ENCODE data around the gene ATF6B. TPM values are rescaled to one million over a fixed set of nuclear protein-coding genes. Genes with fewer than 3 reads are reported as not detected.
A peak's percentile ranks its signal among the peaks of the same experiment; 100 is the strongest.

ATF6B gene
- total RNA-seq, 1 donor from 2014 or later, result 15.4 TPM

DNA sequence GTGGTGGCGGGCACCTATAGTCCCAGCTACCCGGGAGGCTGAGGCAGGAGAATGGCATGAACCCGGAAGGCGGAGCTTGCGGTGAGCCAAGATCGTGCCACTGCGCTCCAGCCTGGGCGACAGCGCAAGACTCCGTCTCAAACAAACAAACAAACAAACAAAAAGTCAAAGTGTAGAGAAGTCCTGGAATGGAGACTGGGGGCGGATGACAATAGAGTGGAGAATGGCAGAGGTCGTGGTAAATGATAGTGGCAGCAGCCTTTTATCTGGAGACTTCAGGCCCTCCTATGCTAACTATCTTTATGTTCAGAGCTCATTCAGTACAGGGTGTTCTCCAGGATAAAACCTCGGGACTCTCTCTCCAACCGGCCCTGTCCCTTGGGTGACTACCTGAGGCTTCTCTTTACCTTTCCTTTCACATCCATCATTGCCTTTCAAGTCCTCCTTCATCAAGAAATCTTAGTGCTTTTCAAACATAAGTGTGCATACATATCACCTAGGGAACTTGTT, 3.4 kb upstream of the ATF6B start:
- no peak for DNase-seq

DNA sequence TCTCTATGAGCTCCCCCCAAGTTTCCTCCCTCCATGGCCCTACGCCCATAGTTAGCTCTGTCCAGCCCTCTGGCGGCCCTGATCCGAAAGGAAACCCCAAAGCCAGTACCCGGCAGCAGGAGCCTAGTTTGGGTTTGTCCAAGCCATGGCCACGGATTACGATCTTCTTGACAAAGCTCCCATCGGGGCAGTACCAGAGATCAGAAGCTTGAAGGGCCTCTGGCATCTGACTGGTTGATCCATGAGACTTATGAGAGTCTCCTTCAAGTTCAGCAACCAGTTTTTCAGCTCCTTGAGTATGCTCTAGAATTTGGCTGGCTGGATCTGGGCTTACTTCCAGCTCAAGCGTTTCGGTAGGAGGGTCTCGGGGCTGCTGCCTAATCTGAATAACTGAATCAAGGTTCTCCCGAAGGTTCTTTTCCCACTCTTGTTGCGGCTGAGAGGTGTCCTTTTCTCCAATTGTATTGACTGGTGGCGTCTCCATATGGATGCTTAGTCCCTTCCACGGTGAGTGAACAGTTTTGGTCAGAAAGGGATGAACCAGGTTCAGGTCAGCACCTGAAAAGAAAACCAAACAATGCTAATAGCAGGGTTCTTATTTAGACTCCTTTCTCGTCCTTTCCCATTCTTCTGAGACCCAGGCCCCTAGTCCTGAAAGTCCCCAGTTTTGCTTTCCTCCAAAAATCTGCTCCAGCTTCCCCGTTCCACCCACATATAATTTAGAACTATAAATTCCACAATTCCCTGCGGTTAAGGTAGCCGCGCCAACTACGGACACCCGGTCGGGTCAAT, 1.4 kb upstream of the ATF6B start:
- DNase-seq, result no peak

DNA sequence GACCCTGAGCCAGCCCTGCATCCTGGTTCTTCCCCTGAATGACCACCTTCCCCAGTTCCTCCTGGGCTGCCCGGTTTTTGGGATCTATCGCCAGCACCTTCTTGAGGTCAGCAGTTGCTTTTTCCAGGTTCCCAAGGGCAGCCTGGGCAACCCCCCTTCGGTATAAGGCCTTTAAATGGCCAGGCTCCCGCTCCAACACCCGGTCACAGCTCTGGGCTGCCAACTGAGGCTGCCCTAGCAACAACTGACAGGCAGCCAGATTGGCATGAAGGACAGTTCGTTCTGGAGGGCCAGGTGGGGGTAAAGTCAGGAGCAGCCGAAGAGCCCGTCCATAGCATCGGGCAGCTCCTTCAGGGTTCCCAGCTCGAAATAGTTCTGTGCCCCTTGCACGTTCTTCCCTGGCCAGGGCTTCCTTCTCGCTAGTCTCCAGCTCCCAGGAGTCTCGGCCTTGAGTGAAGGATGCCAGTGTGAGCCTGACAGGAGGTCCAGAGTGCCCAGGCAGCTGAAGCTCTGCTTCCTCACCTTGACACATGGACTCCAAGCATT, 778 bp upstream of the ATF6B start:
- no peak for DNase-seq

DNA sequence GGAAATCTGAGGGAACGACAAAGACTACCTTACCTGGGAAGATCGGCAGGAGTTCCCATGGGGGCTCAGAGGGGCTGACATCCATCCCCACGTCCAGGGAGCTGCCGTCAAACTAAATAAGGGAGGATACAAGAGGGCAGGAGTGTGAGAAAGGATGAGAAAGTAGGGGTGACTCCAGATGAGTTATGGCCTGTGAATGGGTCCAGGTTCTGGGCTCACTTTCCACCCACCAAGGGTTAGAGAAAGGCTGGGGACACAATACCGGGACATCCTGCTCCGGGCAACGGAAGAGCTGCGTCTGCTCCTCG, 683 bp downstream of the ATF6B start:
- no peak for DNase-seq

DNA sequence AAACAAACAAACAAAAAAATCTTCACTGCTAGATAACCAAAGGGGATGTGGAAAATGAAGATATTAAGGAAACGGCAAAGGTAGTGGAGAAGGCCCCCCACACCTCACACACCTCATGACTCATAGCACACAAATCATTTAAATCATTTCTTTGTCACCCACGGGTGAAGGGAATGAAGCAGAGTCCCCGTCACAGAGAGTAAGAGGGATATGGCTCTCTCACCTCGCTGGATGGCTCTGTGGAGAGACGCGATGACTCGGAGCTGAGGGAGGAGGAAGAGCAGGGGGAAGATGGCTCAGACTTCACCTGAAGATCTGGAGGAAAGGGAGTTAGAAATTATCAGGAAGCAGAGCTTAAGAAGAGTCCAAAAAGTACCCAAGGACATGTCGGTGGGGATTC, 1.2 kb downstream of the ATF6B start:
- no peak for DNase-seq

DNA sequence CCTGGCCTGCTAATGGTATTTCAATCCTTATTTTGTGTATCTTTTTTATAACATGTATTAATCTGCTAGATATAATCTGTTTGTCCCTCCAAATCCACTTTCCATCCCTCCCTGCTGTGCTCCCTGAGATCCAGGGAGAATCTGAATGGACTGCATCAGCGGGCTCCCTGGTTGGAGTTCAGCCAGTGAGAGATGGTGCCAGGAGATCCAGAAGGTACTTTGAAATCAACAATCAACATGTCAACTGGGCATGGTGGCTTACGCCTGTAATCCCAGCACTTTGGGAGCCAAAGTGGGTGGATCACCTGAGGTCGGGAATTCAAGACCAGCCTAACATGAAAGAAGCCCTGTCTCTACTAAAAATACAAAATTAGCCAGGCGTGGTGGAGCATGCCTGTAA, 4.4 kb downstream of the ATF6B start:
- DNase-seq, result no peak

DNA sequence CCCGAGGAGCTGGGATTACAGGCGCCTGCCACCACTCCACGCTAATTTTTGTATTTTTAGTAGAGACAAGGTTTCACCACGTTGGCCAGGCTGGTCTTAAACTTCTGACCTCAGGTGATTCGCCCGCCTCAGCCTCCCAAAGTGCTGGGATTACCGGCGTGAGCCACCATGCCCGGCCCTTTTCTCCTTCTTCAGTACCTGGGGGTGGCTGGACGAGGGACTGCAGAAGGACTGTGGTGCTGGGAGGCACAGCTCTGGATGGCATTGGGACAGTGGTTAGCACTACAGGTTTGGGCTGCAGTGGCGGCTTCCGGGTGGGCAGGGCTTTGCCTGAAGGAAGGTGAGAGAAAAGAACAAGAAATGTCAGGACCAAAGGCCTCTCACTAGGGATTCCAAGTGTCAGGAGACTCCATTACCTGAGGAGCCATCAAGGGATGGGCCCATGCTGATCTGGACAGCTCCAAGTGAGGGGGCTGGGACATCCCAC, 7.4 kb downstream of the ATF6B start:
- no peak for DNase-seq

DNA sequence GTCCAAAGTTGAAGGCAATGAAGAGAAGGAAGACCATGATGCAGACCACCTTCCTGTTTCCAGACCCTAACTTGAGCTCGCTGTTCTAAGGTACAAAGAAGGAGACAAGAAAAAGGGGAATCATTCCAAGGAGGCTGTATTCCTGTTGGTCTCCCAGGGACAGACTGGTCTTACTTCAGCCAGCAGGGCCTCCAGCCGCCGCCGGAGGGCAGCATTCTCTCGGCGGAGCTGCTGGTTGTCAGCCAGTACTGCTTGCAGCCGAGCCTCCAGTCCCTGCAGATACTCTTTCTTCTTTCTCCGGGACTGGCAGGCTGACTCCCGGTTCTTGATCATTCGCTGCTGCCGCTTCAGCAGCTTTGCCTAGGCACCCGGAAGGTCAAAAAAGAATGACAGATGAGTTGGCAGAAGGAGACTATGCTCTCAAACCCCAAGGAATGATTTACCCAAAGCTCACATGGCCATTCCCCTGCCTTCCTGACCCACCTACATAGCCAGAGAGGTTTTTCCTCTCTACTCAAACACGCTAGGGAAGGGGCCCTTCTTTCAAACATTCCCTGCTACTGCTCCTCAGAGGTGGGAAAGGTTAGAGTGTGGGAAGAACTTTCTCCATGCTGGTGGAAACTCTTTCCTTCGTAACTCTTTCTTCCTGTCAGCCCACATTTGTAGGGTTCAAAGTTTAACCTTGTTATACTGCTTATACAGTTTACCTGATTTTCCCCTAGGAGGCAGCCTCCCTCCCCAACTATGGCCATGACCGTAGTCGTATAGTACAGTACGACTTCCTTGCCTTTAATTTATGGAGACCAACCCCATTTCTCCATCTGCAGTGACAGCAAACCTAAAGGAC, 9.0 kb downstream of the ATF6B start:
- DNase-seq, result peak; percentile 84

DNA sequence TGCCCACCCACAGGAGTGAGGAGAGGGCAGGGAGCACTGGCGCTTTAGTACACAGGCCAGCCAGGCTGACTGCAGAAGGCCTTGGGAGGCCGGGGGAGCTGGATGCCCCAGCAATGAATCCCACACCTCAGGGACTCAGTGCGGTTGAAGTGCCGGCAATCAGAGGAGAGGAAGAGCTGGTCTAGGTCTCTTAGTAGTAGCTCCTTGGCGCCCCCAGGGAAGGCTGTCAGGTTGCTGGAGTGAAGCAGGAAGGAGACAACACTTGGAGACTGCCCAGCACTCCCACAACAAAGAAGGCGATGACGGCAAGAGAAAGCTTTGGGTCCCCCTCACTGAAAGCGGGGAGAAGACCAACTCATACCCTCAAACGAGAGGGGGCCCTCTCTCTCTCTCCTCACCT, 10.6 kb downstream of the ATF6B start:
- DNase-seq, result no peak

DNA sequence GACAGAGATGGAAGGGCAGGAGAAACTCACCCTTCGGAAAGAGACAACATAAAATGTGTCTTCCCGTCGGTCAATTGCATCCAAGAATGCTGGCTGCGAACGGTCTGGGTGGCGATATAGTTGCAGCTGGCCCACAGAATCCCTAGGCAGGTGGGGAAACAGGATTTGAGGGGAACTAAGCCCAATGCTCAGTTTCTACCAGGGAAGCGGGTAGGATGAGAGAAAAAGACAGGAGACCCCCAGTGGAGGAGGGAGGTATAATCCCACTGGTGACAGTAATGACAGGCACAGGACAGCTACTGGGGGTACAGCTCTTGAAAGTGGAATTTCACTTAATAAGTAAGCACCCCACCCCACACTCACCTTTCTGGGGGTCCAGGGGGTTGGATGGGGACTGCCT, 11.4 kb downstream of the ATF6B start:
- no peak for DNase-seq

DNA sequence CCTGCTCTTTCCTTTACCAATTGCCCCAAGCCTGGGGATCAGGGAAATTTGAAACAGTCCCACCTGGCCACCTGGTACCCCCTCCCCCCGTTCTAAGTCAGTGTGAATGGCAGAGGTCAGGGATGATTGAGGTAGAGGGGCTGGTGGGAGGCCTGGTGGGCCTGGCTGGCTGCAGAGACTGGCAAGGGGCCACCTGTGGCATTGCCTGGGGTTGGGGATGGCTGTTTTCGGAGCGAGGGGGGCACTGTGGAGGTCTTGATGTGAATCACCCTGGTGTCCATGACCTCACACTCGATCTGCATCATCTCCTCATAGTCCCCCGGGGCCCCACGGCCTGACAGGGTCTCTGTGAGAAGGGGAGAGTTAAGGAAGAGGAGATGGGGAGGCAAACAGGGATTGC, 12.4 kb downstream of the ATF6B start:
- no peak for DNase-seq

DNA sequence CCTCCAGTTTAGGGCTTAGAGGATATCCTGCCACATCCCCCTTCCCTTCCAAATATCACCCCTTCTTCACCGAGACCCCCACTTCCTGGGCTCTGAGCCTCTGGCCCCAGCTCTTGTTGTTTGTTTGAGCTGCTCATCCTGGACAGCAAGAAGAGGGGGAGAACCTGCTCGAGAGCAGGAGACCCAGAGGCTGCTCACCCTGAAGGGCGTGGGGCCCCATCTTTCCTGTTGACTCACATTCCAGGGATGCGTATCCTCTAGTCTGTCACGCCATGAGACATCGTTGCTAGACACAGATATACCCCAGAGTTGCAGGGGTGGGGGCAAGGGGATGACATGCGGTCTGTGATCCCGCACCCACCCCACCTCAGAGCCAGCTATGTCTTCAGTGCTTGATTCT, 13.2 kb downstream of the ATF6B start:
- no peak for DNase-seq

DNA sequence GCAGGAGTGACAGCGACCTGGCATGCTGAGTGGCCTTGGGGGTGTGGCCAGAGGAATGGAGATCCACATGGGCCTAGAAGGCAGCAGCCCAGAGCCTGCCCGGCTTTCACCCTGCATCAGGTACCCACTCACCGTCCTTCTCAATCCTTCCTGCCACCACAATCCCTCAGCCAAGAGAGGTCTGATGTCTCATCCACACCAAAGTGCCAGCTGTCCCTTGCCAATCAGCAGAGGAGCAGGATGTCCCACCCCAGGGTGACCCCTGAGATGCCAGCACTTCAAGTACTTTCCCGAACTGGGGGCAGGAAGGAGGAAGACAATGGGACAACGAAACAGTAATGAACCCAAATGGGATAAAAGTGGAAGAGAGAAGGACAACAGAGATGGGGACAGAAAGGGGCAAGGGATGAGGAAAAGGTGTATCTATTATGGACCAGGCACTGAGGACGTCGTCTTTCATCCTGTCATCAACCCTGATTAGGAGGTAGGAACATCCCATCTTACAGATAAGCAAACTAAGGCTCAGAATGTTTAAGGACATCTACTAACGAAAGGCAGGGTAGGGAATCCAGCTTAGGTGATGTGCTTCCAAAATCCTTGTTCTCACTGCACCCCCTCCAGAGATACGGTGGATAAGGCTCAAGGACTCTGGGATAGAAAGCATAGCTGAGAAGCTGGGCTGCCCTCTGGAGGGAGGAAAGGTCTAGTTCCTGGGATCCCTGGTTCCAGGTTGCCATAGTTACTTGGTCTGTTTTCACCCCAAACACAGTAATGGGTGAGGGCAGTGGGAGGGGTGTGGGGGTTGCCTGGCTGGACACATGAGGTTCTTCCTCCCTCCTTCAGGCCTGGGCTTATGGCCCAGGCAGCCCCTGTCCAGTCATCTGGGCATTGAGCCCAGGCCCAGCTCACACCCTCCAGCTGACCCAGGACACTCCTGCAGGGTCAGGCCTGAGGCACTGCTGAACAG, 14.4 kb downstream of the ATF6B start:
- no peak for DNase-seq

DNA sequence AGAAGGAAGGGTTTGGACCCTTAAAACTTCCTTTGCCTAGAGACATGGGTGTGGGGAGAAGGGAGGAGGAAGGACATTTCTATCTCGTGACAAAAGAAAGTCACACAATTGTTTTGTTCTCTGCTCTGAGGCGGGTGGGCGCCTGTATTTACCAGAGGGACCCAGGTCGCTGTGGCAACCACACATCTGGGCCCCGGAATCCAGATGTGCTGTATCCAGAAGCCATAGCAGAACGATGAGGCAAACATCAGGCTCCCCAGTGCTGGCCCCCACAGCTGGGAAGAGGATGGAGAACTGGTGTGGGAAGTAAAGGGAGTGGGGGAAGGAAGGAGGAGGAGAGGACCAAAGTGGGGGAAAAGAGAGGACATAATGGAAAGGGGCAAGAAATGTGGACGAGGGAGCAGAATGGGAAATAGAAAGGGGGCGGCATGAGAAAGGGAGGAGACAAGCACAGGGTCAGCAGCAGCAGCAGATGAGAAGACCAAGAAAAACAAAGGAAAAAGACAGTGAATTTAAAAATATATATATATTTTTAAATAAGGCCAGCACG, 15.5 kb downstream of the ATF6B start:
- no peak for DNase-seq

DNA sequence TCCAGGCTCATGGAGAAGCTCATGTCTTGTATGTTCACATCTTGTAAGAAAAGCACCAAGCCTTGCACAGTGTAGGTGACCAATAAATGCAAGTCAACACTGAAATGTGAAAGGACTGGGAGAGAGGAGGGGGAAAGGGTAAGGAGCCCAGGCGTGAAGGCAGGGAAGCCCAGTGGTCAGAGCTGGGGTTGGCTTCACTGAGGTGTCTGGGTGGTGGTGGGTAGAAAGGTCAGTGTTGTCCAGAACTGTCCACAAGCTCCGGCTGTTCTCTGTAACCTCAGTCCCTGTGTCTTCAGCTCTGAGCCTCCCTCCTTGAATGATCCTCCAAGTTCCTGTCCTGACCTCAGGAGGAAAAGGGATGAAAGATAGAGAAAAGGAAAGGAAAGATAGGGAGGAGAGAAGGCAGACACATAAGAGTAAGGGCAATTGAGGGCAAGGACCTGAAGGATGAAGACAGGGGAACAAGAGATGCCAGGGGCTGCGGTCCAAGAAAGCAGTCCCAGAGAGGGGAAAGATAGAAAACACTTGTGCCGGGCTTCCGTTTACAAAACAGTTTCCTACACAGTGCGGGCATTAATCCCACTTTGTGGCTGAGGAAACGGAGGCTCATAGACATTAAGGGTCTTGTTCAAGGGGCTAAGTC, 16.5 kb downstream of the ATF6B start:
- no peak for DNase-seq

DNA sequence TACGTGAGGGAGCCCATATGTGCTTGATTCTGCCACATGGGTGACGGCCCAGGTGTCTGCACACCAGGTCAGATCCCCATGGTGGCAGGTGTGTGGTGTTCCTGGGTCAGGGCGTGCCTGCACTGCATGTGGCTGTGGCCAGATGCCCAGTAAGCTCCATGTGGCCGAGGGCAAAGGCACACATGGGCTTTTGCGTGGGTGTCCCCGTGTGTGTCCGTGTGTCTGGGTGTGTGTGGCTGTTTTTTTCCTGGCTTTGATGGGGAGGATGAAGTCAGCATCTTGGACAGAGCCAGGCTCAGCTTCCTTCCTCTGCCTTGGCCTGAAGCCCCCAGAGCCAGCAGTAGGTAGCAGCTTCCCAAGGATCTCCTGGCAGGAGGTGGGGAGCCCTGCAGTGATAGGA, 17.4 kb downstream of the ATF6B start:
- DNase-seq, result no peak

DNA sequence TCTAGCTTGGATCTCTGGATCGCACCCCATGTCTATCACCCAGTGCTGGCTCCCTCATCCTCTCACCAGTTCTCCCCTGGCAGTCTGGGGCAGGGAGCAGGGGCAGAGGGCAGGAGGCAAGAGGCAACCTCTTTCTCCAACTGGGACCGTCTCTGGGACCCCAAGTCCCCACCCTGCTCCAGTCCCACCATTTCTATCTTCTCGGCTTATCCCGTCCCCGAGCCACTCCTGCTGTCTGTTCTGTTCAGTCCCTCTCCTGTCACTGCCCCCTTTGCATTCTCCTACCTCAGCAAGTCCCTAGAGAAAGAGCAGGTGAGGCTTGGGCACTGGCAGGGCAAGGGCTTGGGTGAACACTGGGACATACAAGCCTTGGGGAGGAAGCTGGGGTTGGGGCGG, 18.3 kb downstream of the ATF6B start:
- DNase-seq, result no peak

DNA sequence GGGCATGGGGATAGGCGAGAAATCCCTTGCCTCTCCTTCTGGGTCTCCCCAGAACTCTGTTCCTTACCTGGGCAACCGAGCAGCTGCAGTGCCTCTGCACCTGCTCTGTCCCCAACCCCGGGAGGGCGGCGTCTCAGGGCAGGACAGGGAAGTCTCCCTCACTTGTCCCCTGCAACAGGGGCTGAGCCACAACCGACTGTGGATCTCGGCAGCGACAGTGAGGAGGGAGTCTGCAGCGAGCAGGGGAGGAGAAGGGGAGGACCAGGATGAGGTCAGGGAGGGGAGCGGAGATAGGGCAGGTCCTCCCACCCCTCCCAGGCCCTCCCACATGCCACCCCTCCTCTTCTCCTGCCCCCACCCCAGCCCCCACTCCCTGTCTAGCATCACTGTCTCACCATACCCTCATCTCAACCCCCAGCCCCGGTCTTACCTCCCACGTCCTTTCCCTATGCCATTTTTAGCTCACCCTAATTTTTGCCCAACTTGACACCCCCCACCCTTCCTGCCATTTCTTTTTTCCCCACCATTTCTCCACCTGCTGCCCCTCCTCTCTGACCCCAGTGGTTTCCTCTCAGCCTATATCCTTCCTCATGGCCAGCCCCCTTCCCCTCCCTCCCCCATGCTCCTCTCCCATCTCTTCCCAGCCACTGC, 18.8 kb downstream of the ATF6B start, which contains the start of gene TNXB:
TNXB (minus strand) TSS at position 225 of the 651 bp plus-strand sequence. CDS start 11,140 bp downstream, outside the sequence.
- DNase-seq, result no peak

DNA sequence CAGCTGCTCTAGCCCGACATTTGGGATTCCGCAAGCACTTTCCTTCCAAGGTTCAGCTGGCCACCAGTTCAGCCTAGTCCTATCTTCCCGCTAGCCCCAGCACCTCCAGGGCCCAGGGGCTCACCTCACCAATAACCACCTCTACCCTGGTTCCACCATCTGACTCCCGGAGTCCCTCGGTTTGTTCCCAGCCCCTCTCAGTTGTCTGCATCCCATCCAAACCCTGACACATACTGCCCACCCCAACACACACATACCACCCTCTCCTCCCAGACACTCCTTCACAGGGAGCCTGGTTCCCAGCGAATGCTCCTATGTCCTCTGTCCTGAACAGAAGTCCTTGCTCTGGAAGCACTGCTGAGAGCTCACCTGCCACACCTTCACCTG, 19.3 kb downstream of the ATF6B start:
- DNase-seq, result no peak

DNA sequence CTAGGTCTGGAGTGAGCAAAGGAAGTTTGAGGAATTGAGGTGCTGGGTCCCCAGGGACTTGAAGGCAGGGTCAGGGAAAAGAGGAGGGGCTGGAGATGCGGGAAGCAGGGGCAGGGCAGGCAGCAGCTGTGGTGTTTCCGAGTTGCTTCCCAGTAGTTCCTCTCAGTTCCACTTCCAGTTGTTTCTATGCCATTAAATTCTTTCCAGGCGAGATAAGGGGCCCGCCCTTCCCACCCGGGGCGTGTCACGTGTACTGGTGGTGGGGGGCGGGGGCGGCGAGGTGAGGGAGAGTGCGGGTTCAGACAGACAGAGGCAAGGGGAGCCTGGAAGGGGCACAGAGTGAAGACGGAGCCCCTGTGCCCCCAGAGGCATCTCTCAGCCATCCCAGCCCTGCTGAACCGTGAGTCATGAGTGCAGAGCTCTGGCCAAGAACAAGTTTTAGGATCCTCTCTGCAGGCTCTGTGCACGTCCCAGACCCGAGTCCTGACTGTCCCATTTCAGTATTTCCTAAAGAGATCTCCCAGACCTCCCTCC, 19.9 kb downstream of the ATF6B start:
- DNase-seq, result no peak

Data from occipital lobe (tissue), 2 donors.